ENCODE measurements around the gene TIMM23. TPM values are rescaled to one million over a fixed set of nuclear protein-coding genes. Genes with fewer than 3 reads are reported as not detected.

TIMM23 gene
- polyA plus RNA-seq, 3 donors: 17.2 to 72.1 (median 71.2) TPM

GRCh38 chr10:46031648-46032532 lies 59.6 kb downstream of the TIMM23 start:
- TF ChIP-seq, protein P1, sequence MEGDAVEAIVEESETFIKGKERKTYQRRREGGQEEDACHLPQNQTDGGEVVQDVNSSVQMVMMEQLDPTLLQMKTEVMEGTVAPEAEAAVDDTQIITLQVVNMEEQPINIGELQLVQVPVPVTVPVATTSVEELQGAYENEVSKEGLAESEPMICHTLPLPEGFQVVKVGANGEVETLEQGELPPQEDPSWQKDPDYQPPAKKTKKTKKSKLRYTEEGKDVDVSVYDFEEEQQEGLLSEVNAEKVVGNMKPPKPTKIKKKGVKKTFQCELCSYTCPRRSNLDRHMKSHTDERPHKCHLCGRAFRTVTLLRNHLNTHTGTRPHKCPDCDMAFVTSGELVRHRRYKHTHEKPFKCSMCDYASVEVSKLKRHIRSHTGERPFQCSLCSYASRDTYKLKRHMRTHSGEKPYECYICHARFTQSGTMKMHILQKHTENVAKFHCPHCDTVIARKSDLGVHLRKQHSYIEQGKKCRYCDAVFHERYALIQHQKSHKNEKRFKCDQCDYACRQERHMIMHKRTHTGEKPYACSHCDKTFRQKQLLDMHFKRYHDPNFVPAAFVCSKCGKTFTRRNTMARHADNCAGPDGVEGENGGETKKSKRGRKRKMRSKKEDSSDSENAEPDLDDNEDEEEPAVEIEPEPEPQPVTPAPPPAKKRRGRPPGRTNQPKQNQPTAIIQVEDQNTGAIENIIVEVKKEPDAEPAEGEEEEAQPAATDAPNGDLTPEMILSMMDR (IDR thresholded peaks at IDR 0.05): no peak
- Histone ChIP-seq H3K27me3 (ENCODE audit: control insufficient read depth in 2 of 2, insufficient read depth in 2 of 2, low read length in 2 of 2) (no peaks in the 10 kb centered on the region), H2AFZ (ENCODE audit: insufficient read depth, low read depth, low read length, poor library complexity, severe bottlenecking) (peak overlapping the region; percentile 25), H3K4me1 (ENCODE audit: control insufficient read depth in 1 of 2, insufficient read depth in 2 of 2, low read length in 2 of 2) (peaks cover 26 to 45% of the 10 kb centered on the region in 2 donors), H3K9me3 (replicated peaks in 1 of 2; ENCODE audit: control insufficient read depth in 1 of 2, insufficient read depth in 1 of 2, low read length in 2 of 2) (no peaks in the 10 kb centered on the region), H3K9ac (ENCODE audit: insufficient read depth, low read length, poor library complexity, severe bottlenecking) (no peak overlapping the region), H3K79me2 (ENCODE audit: insufficient read depth, low read length) (peaks cover 35% of the 10 kb centered on the region), H3K4me3 (replicated peaks in 1 of 3; ENCODE audit: low read depth in 2 of 3, low read length in 3 of 3) (no peak overlapping the region), H3K27ac (ENCODE audit: low read depth in 1 of 2, low read length in 2 of 2) (no peak overlapping the region), H3K4me2 (replicated peaks; ENCODE audit: extremely low read depth, low read length, poor library complexity, severe bottlenecking) (no peak overlapping the region), H3K36me3 (replicated peaks in 1 of 2; ENCODE audit: control insufficient read depth in 1 of 2, insufficient read depth in 2 of 2, low read length in 2 of 2) (peaks cover 0 to 8% of the 10 kb centered on the region in 2 donors), H4K20me1 (ENCODE audit: insufficient read depth, low read length) (peaks cover 31% of the 10 kb centered on the region)
- peaks cover 1 to 8% of the 10 kb centered on the region in 2 donors for H3K36me3 Mint-ChIP-seq
- 71% methylated on average over 4 of the region's 6 CpGs for WGBS (ENCODE audit: insufficient coverage)
- no peaks in the 10 kb centered on the region for H3K9me3 Mint-ChIP-seq
- peak overlapping the region in 3 of 7 donors; percentile 7 to 13 (median 12) for H3K27ac Mint-ChIP-seq
- no peak overlapping the region for H3K4me3 Mint-ChIP-seq
- intact Hi-C loops (cut with micrococcal nuclease): loop anchor here in 1 of 2 donors (5.0 kb wide), 1 partner anchor 60 kb away; the partner anchor contains the start of gene TIMM23
- DNase-seq: no peak
- peaks cover 39% of the 10 kb centered on the region for H3K4me1 Mint-ChIP-seq
- no peaks in the 10 kb centered on the region for H3K27me3 Mint-ChIP-seq (ENCODE audit: low read depth in 3 of 3)

GRCh38 chr10:46033602-46034011 lies 61.3 kb downstream of the TIMM23 start:
- no peaks in the 10 kb centered on the region for H3K36me3 Mint-ChIP-seq
- Histone ChIP-seq H3K27me3 (ENCODE audit: control insufficient read depth in 2 of 2, insufficient read depth in 2 of 2, low read length in 2 of 2) (no peaks in the 10 kb centered on the region), H3K4me3 (replicated peaks in 1 of 3; ENCODE audit: low read depth in 2 of 3, low read length in 3 of 3) (no peak overlapping the region), H3K79me2 (ENCODE audit: insufficient read depth, low read length) (peaks cover 18% of the 10 kb centered on the region), H2AFZ (ENCODE audit: insufficient read depth, low read depth, low read length, poor library complexity, severe bottlenecking) (peak overlapping the region; percentile 76), H3K4me1 (ENCODE audit: control insufficient read depth in 1 of 2, insufficient read depth in 2 of 2, low read length in 2 of 2) (peaks cover 17 to 28% of the 10 kb centered on the region in 2 donors), H3K36me3 (replicated peaks in 1 of 2; ENCODE audit: control insufficient read depth in 1 of 2, insufficient read depth in 2 of 2, low read length in 2 of 2) (no peaks in the 10 kb centered on the region), H3K9me3 (replicated peaks in 1 of 2; ENCODE audit: control insufficient read depth in 1 of 2, insufficient read depth in 1 of 2, low read length in 2 of 2) (no peaks in the 10 kb centered on the region), H3K27ac (ENCODE audit: low read depth in 1 of 2, low read length in 2 of 2) (peak overlapping the region in 1 of 2 donors; percentile 44), H4K20me1 (ENCODE audit: insufficient read depth, low read length) (peaks cover 13% of the 10 kb centered on the region), H3K4me2 (replicated peaks; ENCODE audit: extremely low read depth, low read length, poor library complexity, severe bottlenecking) (no peak overlapping the region), H3K9ac (ENCODE audit: insufficient read depth, low read length, poor library complexity, severe bottlenecking) (no peak overlapping the region)
- H3K4me3 Mint-ChIP-seq: no peak overlapping the region
- peaks cover 26% of the 10 kb centered on the region for H3K4me1 Mint-ChIP-seq
- H3K9me3 Mint-ChIP-seq: no peaks in the 10 kb centered on the region
- DNase-seq: no peak
- TF ChIP-seq, protein P1 (IDR thresholded peaks at IDR 0.05): no peak
- peak overlapping the region in 2 of 7 donors; percentile 27 to 56 for H3K27ac Mint-ChIP-seq
- peaks cover 0 to 3% (median 0%) of the 10 kb centered on the region in 3 donors for H3K27me3 Mint-ChIP-seq (ENCODE audit: low read depth in 3 of 3)
- intact Hi-C loops (cut with micrococcal nuclease): loop anchor here in 1 of 2 donors (5.0 kb wide), 1 partner anchor 61 kb away; the partner anchor contains the start of gene TIMM23

Data from CD14-positive monocyte (primary cell).